Lower lobe of right lung (tissue), 2 donors: ENCODE results near the gene CPT1B. TPM values are rescaled to one million over a fixed set of nuclear protein-coding genes. Genes with fewer than 3 reads are reported as not detected.
A peak's percentile ranks its signal among the peaks of the same experiment; 100 is the strongest.
"Not testable (repeated sequence)": the region's sequence is repeated elsewhere in the genome, so short reads cannot be mapped to it uniquely, and the experiment has no call there.

ENCODE experiments used
- ATAC-seq, 2 donors: fragments of 200-7000 bp; cut with Tn5 transposase; one replicate each; pipeline ENCODE4 v1.9.1; 2020 to 2022; ENCODE audit warnings: mild to moderate bottlenecking in 2 of 2, moderate library complexity in 2 of 2
- DNase-seq: peaks from one replicate; pipeline ENCODE4 v3.0.0-alpha.2; 2020
- H3K27ac ChIP-seq: fragments of 200-600 bp; one replicate; pipeline ENCODE4 v1.8.0; 2022
- H3K27me3 ChIP-seq: fragments of 200-600 bp; one replicate; pipeline ENCODE4 v1.8.0; 2022; ENCODE audit warnings: low read depth
- H3K36me3 ChIP-seq: fragments of 200-600 bp; one replicate; pipeline ENCODE4 v1.8.0; 2022; ENCODE audit warnings: mild to moderate bottlenecking
- H3K4me1 ChIP-seq: fragments of 200-600 bp; one replicate; pipeline ENCODE4 v1.8.0; 2022
- H3K4me3 ChIP-seq: fragments of 200-600 bp; one replicate; pipeline ENCODE4 v1.8.0; 2022; ENCODE audit warnings: mild to moderate bottlenecking
- H3K9me3 ChIP-seq: fragments of 200-600 bp; one replicate; pipeline ENCODE4 v1.8.0; 2022
- intact Hi-C: fragments of 100-400 bp; cut with DNase I; formaldehyde crosslinking; loops from one replicate; pipeline ENCODE4 v1.11.0; 2022
- total RNA-seq: library from RNA; stranded (reverse); fragmentation: NEBNext Ultra II Directional; extraction: Animal tissue kit (Norgen Biotek cat#: 25700); gene quantifications from one replicate; pipeline ENCODE4 v1.2.1, GENCODE V29; 2021
- TF ChIP-seq, protein P1 (sequence below): fragments of 200-600 bp; IDR thresholded peaks from one replicate; pipeline ENCODE4 v1.8.0; 2022; ENCODE audit warnings: antibody characterized with exemption, mild to moderate bottlenecking
- donor health status: DM: no; HTN: yes; CAD: no; lungs with severe emphysema.

The CPT1B gene
- total RNA-seq, 1 donor from 2014 or later = 12.6 TPM

DNA sequence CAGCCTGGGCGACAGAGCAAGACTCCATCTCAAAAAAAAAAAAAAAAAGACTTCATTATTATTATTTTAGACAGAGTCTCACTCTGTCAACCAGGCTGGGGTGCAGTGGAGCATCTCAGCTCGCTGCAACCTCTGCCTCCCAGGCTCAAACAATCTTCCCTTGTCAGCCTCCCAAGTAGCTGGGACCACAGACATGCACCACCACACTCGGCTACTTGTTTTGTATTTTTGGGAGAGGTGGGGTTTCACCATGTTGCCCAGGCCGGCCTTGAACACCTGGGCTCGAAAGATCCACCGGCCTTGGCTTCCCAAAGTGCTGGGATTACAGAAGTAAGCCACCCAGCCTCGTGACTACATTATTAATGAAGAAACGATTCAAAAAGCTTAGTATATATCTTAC lies 43.1 kb downstream of the CPT1B start:
- peak overlapping the region; percentile 100 for H3K27ac ChIP-seq

DNA sequence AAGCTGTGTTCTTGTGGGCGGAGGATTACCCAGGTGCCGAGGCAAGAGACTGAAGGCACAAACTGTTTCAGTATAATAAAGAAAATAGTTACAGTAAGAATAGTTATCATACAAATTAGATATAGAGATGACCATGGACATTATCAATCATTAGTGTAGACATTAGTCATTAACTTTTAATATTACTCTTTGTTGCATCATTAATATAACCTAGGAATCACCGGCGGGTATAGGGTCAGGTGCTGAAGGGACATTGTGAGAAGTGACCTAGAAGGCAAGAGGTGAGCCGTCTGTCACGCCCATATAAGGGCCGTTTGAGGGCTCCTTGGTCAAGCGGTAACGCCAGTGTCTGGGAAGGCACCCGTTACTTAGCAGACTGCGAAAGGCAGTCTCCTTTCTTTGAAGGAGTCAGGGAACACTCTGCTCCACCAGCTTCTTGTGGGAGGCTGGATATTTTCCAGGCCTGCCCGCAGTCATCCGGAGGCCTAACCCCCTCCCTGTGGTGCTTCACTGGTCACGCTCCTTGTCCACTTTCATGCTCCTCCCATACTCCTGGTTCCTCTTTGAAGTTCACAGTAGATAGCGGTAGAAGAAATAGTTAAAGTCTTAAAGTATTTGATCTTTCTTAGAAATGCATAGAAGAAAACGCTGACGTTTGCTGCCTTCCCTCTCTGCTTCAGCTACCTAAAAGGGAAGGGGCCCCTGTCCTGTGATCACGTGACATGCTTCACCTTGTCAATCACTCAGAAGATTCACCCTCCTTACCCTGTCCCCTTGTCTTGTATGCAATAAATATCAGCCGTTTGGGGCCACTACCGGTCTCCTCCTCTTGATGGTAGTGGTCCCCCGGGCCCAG lies 44.1 kb downstream of the CPT1B start:
- ATAC-seq, H3K9me3 ChIP-seq, H3K4me3 ChIP-seq, H3K27me3 ChIP-seq, intact Hi-C loops, H3K36me3 ChIP-seq: not testable (repeated sequence)
- DNase-seq = peak; percentile 86
- Histone ChIP-seq H3K27ac (peak overlapping the region; percentile 100), H3K4me1 (peaks cover 50% of the 10 kb centered on the region)

More for the DNA sequence above, 43.1 kb downstream of the CPT1B start:
- Histone ChIP-seq H3K4me1 (peaks cover 54% of the 10 kb centered on the region), H3K36me3 (no peaks in the 10 kb centered on the region), H3K27me3 (no peaks in the 10 kb centered on the region), H3K9me3 (no peaks in the 10 kb centered on the region), H3K4me3 (no peak overlapping the region)
- intact Hi-C loops = no loop called here
- no peak for DNase-seq
- TF ChIP-seq, protein P1, sequence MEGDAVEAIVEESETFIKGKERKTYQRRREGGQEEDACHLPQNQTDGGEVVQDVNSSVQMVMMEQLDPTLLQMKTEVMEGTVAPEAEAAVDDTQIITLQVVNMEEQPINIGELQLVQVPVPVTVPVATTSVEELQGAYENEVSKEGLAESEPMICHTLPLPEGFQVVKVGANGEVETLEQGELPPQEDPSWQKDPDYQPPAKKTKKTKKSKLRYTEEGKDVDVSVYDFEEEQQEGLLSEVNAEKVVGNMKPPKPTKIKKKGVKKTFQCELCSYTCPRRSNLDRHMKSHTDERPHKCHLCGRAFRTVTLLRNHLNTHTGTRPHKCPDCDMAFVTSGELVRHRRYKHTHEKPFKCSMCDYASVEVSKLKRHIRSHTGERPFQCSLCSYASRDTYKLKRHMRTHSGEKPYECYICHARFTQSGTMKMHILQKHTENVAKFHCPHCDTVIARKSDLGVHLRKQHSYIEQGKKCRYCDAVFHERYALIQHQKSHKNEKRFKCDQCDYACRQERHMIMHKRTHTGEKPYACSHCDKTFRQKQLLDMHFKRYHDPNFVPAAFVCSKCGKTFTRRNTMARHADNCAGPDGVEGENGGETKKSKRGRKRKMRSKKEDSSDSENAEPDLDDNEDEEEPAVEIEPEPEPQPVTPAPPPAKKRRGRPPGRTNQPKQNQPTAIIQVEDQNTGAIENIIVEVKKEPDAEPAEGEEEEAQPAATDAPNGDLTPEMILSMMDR = no peak
- ATAC-seq = no peak

DNA sequence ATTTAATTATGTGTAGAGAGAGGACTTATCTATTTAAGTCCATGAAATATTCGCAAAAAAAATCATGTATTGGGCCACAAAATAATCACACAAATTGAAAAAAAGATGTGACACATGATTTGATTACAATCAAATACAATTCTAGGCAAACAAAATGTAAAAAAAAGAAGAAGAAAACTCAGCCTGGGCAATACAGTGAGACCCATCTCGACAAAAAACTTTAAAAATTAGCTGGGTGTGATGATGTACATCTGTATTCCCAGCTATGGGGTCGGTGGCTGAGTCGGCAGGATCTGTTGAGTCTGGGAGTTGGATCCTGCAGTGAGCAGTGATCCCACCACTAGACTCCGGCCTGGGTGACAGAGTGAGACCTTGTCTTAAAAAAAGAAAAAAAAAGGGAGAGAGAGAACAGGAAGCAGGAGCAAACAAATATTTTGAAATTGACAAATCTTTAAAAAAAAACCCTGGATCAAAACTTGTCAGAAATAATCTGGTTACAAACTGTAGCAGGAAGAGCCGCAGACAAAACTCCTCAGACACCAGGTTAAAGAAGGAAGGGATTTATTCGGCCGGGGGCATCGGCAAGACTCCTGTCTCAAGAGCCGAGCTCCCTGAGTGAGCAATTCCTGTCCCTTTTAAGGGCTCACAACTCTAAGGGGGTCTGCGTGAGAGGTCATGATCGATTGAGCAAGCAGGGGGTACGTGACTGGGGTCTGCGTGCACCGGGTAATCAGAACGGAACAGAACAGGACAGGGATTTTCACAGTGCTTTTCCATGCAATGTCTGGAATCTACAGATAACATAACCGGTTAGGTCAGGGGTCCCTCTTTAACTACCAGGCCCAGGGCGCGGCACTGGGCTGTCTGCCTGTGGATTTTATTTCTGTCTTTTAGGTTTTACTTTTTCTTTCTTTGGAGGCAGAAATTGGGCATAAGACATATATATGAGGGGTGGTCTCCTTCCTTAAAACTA lies 45.1 kb downstream of the CPT1B start:
- Histone ChIP-seq H3K36me3 (no peaks in the 10 kb centered on the region), H3K27me3 (no peaks in the 10 kb centered on the region), H3K27ac (peak overlapping the region; percentile 100), H3K4me1 (peaks cover 50% of the 10 kb centered on the region), H3K9me3 (no peaks in the 10 kb centered on the region), H3K4me3 (no peak overlapping the region)
- peak; percentile 39 for DNase-seq
- TF ChIP-seq, protein P1 = no peak
- ATAC-seq = no peak
- intact Hi-C loops = no loop called here

DNA sequence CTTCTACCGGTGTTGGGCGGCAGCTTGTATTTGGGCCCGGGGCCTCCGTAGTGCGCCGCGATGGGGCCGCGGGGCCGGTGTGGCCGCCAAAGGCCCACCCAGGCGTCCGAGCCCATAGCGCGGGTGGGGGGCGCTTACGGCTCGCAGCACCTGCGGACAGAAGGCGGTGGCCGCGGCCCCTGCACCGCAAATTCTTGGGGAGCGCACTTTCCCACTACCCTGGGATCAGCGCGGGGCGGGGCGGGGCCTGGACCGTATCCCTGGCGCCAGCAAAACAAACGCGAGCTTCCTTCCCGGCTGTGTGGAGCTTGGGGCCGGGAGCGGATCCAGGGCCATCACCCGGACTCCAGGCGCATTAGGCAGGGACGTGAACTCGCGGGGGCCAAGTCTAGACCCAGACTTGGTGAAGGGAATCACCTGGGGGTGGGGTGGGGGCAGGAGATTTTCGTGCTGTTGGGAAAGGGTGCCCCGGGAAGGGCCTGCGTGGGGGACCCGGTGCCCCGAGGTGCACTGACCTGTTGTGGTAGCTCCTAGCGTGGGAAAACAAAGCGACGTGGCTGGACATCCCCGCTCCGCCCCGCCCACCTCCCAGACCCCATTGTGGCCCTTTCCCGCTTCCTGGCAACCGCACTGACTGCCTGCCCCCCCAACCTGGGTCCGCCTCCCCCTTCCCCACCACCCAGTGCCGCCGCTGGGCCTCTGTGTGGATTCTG lies 46.1 kb downstream of the CPT1B start:
- H3K27me3 ChIP-seq = no peaks in the 10 kb centered on the region
- intact Hi-C loops = no loop called here
- peak; percentile 90 for DNase-seq
- H3K27ac ChIP-seq = peak overlapping the region; percentile 100
- peak; percentile 61 to 65 for ATAC-seq
- no peaks in the 10 kb centered on the region for H3K36me3 ChIP-seq
- H3K4me1 ChIP-seq = peaks cover 50% of the 10 kb centered on the region
- TF ChIP-seq, protein P1 = no peak
- no peaks in the 10 kb centered on the region for H3K9me3 ChIP-seq
- H3K4me3 ChIP-seq = peak overlapping the region; percentile 79

DNA sequence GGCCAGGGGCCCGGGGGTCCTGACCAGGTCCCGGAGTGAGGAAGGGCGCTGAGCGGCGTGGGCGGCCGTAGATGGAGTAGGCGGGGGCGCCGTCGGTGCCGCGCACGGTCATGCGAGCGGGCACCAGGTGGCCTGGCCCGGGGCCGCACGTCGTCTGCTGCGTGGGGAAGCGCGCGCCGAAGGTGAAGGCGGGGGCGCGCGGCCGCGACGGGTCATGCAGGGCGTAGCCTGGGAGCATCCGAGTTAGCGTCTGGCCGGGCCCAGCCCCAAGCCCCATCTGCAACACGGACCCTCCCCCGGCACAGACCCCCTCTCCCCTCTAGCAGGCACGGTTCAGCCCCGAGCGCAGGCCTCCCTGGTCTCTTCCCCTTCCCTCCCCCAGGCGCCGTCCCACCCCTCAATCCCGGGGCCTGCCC lies 46.7 kb downstream of the CPT1B start:
- Histone ChIP-seq H3K4me1 (peaks cover 53% of the 10 kb centered on the region), H3K9me3 (no peaks in the 10 kb centered on the region), H3K4me3 (peak overlapping the region; percentile 79), H3K27me3 (no peaks in the 10 kb centered on the region), H3K27ac (peak overlapping the region; percentile 100), H3K36me3 (no peaks in the 10 kb centered on the region)
- TF ChIP-seq, protein P1 = no peak
- intact Hi-C loops = no loop called here
- peak; percentile 91 for DNase-seq
- peak; percentile 54 to 63 for ATAC-seq
